Measurements from ENCODE around the gene NEK4.
"Not testable (repeated sequence)": the region's sequence is repeated elsewhere in the genome, so short reads cannot be mapped to it uniquely, and the experiment has no call there.

NEK4 gene

GRCh38 chr3:52779011-52779836 lies 8.5 kb upstream of the NEK4 start:
- FAIRE-seq (no peak), DNase-seq (ENCODE audit: low spot score) (no peak)

GRCh38 chr3:52777959-52778805 lies 7.4 kb upstream of the NEK4 start:
- no peak for FAIRE-seq
- no peak for DNase-seq (ENCODE audit: low spot score)

GRCh38 chr3:52777127-52777958 lies 6.6 kb upstream of the NEK4 start, which contains the start of gene ITIH1:
TSS of gene ITIH1 (plus strand) at chr3:52777599. CDS start at chr3:52777616, 17 bp downstream.
- FAIRE-seq: no peak
- DNase-seq (ENCODE audit: low spot score): no peak

GRCh38 chr3:52776486-52776885 lies 5.7 kb upstream of the NEK4 start:
- not testable (repeated sequence) for FAIRE-seq

GRCh38 chr3:52775877-52776276 lies 5.1 kb upstream of the NEK4 start:
- FAIRE-seq (no peak), DNase-seq (ENCODE audit: low spot score) (no peak)

More at GRCh38 chr3:52776486-52776885, 5.7 kb upstream of the NEK4 start:
- not testable (repeated sequence) for DNase-seq (ENCODE audit: low spot score)

GRCh38 chr3:52774901-52775864 lies 4.4 kb upstream of the NEK4 start:
- FAIRE-seq (no peak), DNase-seq (ENCODE audit: low spot score) (peak; percentile 2)

GRCh38 chr3:52774066-52774713 lies 3.5 kb upstream of the NEK4 start:
- no peak for FAIRE-seq
- DNase-seq (ENCODE audit: low spot score): no peak

- no peak for FAIRE-seq
- no peak for DNase-seq (ENCODE audit: low spot score)
Observed at GRCh38 chr3:52773361-52774065, 2.8 kb upstream of the NEK4 start.

GRCh38 chr3:52771702-52772101 lies 962 bp upstream of the NEK4 start:
- no peak for DNase-seq (ENCODE audit: low spot score)
- no peak for FAIRE-seq

GRCh38 chr3:52771334-52771681 lies 568 bp upstream of the NEK4 start:
- FAIRE-seq: no peak

GRCh38 chr3:52769786-52770455 lies 819 bp downstream of the NEK4 start:
- no peak for FAIRE-seq
- DNase-seq (ENCODE audit: low spot score): no peak

More at GRCh38 chr3:52771334-52771681, 568 bp upstream of the NEK4 start:
- DNase-seq (ENCODE audit: low spot score): no peak

GRCh38 chr3:52763466-52763865 lies 7.3 kb downstream of the NEK4 start:
- FAIRE-seq: no peak
- DNase-seq (ENCODE audit: low spot score): no peak

GRCh38 chr3:52756141-52756540 lies 14.6 kb downstream of the NEK4 start:
- DNase-seq (ENCODE audit: low spot score) (no peak), FAIRE-seq (no peak)

- DNase-seq (ENCODE audit: low spot score) (no peak), FAIRE-seq (no peak)
Observed at GRCh38 chr3:52754373-52754772, 16.4 kb downstream of the NEK4 start.

- FAIRE-seq (no peak), DNase-seq (ENCODE audit: low spot score) (no peak)
Observed at GRCh38 chr3:52752045-52752660, 18.6 kb downstream of the NEK4 start.

- no peak for FAIRE-seq
- DNase-seq (ENCODE audit: low spot score): no peak
Observed at GRCh38 chr3:52743721-52744120, 27.0 kb downstream of the NEK4 start.

GRCh38 chr3:52743152-52743551 lies 27.6 kb downstream of the NEK4 start:
- DNase-seq (ENCODE audit: low spot score): no peak
- no peak for FAIRE-seq

- DNase-seq (ENCODE audit: low spot score): peak; percentile 30
- no peak for FAIRE-seq
Observed at GRCh38 chr3:52742418-52743041, 28.2 kb downstream of the NEK4 start.

Measured in urothelium cell line (cell line).